Testis (tissue), 3 donors: ENCODE data around the gene ANKRD11. TPM values are rescaled to one million over a fixed set of nuclear protein-coding genes. Genes with fewer than 3 reads are reported as not detected.

ENCODE experiments used
- DNase-seq: peaks from one replicate; pipeline ENCODE4 v3.0.0-alpha.2; 2019
- H3K27ac ChIP-seq, 2 donors: fragments of 200-600 bp; sonication (generic); one replicate each; pipeline ENCODE4 v1.5.1; 2019
- H3K27me3 ChIP-seq: fragments of 200-600 bp; sonication (generic); one replicate; pipeline ENCODE4 v1.5.1; 2019
- H3K36me3 ChIP-seq: fragments of 200-600 bp; sonication (generic); one replicate; pipeline ENCODE4 v1.5.1; 2017; ENCODE audit warnings: low read depth; ENCODE audit errors: missing control alignments
- H3K4me1 ChIP-seq: fragments of 200-600 bp; sonication (generic); one replicate; pipeline ENCODE4 v1.5.1; 2019
- H3K4me3 ChIP-seq, 2 donors: fragments of 200-600 bp; sonication (generic); one replicate each; pipeline ENCODE4 v1.5.1; 2017 to 2019
- H3K9me3 ChIP-seq: fragments of 200-600 bp; sonication (generic); one replicate; pipeline ENCODE4 v1.5.1; 2017
- POLR2A ChIP-seq: fragments of 450-650 bp; IDR thresholded peaks from one replicate; pipeline ENCODE4 v1.6.1; 2017; ENCODE audit warnings: antibody characterized with exemption, mild to moderate bottlenecking, moderate library complexity
- WGBS, 2 donors: methylation state at CpG; one replicate each; pipeline ENCODE4 v1.1.5; 2018; 5-methylcytosine and 5-hydroxymethylcytosine counted together
- intact Hi-C: fragments of 100-400 bp; cut with DNase I; formaldehyde crosslinking; loops from one replicate; pipeline ENCODE4 v1.15.1; 2023; ENCODE audit warnings: low total_unique reads
- polyA plus RNA-seq: library from polyadenylated mRNA; stranded (reverse); fragments of 350-450 nt; fragmentation: Illumina TruSeq; extraction: RNeasy Lipid Tissue Mini Kit (QIAGEN cat#74804); gene quantifications from one replicate; pipeline ENCODE4 v1.2.3, GENCODE V29; 2014; ENCODE audit warnings: low read depth, low replicate concordance; ENCODE audit not compliant: insufficient read depth
- total RNA-seq, 2 donors: library from RNA; depleted of rRNA; stranded (reverse); fragments of >200 nt; gene quantifications; one replicate each; pipeline ENCODE4 v1.2.3, GENCODE V29; 2016
- TF ChIP-seq, protein P1 (sequence below), 3 experiments: fragments of 450-650 bp in 2 of 3; fragments of 200-600 bp in 1 of 3; sonication (generic) in 1 of 3; IDR thresholded peaks; one replicate each; pipeline ENCODE4 v1.5.1; 2016 to 2019; ENCODE audit warnings: antibody characterized with exemption in 3 of 3, mild to moderate bottlenecking in 2 of 3, moderate library complexity in 1 of 3

ANKRD11 gene
- total and polyA plus RNA-seq, 3 donors from 2014 or later = 49.7 to 187 (median 150) TPM

GRCh38 chr16:89411335-89411850 is 79.0 kb downstream of the ANKRD11 start:
- no peak overlapping the region for H3K4me3 ChIP-seq
- H3K4me1 ChIP-seq = peaks cover 49% of the 10 kb centered on the region
- intact Hi-C loops = no loop called here
- no peaks in the 10 kb centered on the region for H3K9me3 ChIP-seq
- H3K36me3 ChIP-seq = no peaks in the 10 kb centered on the region
- no peak overlapping the region for H3K27ac ChIP-seq
- 63 to 71% methylated on average over 10 of the region's 10 CpGs for WGBS, 2 donors
- no peaks in the 10 kb centered on the region for H3K27me3 ChIP-seq
- DNase-seq = no peak
- TF ChIP-seq POLR2A = no peak
- TF ChIP-seq, protein P1, sequence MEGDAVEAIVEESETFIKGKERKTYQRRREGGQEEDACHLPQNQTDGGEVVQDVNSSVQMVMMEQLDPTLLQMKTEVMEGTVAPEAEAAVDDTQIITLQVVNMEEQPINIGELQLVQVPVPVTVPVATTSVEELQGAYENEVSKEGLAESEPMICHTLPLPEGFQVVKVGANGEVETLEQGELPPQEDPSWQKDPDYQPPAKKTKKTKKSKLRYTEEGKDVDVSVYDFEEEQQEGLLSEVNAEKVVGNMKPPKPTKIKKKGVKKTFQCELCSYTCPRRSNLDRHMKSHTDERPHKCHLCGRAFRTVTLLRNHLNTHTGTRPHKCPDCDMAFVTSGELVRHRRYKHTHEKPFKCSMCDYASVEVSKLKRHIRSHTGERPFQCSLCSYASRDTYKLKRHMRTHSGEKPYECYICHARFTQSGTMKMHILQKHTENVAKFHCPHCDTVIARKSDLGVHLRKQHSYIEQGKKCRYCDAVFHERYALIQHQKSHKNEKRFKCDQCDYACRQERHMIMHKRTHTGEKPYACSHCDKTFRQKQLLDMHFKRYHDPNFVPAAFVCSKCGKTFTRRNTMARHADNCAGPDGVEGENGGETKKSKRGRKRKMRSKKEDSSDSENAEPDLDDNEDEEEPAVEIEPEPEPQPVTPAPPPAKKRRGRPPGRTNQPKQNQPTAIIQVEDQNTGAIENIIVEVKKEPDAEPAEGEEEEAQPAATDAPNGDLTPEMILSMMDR (IDR thresholded peaks at IDR 0.05) = no peak

DNA sequence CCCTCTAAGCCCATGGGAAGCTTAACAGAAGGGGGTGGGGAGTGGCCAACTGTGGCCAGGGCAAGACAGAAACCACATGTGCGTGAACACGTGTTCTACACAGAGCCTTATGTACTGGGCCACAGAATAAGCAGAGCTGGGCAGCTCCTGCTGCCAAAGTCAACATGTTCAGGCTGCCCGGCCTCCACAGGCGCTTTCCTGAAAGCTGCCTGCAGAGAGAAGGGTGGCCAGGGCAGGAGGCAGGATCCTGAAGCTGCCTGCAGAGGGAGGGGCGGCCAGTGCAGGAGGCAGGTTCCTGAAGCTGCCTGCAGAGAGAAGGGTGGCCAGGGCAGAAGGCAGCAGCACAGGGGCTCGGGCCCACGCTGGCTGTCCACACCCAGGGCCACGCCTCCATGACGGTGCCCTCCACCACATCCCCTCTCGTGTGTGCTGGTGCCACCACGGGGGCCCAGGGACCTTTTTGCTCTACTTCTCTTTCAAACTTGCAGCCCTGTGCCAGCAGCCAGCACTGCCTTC is 79.5 kb downstream of the ANKRD11 start:
- intact Hi-C loops = no loop called here
- no peaks in the 10 kb centered on the region for H3K9me3 ChIP-seq
- peak; percentile 78 for DNase-seq
- H3K27me3 ChIP-seq = no peaks in the 10 kb centered on the region
- no peak overlapping the region for H3K27ac ChIP-seq
- H3K36me3 ChIP-seq = no peaks in the 10 kb centered on the region
- 33 to 35% methylated on average over 4 to 11 of the region's 11 CpGs for WGBS, 2 donors
- H3K4me3 ChIP-seq = no peak overlapping the region
- TF ChIP-seq, protein P1 (IDR thresholded peaks at IDR 0.05) = peak in 1 of 3 experiments; percentile 19
- no peak for TF ChIP-seq POLR2A
- H3K4me1 ChIP-seq = peaks cover 49% of the 10 kb centered on the region

DNA sequence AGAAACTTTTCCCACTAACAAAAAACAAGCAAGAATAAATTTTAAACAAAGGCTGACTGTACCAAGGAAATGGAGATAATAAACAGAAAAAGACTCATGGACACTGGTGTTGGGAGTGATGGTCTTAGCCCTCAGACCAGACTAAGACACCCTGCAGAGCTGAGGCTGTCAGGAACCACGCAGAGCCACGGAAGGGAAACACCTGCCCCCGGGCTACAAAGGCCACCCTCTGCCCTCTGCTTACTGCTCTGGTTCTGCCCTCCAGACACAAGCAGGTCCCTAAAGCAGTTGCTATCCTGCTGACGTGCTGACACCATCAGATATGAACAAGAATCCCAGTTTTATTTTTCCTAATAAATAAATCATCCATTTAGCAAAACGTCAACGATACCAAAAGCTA is 80.0 kb downstream of the ANKRD11 start:
- no peaks in the 10 kb centered on the region for H3K27me3 ChIP-seq
- no peak for DNase-seq
- H3K36me3 ChIP-seq = no peaks in the 10 kb centered on the region
- no peaks in the 10 kb centered on the region for H3K9me3 ChIP-seq
- TF ChIP-seq POLR2A = no peak
- TF ChIP-seq, protein P1 (IDR thresholded peaks at IDR 0.05) = no peak
- intact Hi-C loops = no loop called here
- H3K27ac ChIP-seq = no peak overlapping the region
- H3K4me3 ChIP-seq = no peak overlapping the region
- WGBS, 2 donors = 41 to 44% methylated on average over 6 of the region's 6 CpGs
- peaks cover 52% of the 10 kb centered on the region for H3K4me1 ChIP-seq

- Histone ChIP-seq H3K27me3 (no peaks in the 10 kb centered on the region), H3K36me3 (no peaks in the 10 kb centered on the region), H3K4me3 (no peak overlapping the region), H3K4me1 (peaks cover 47% of the 10 kb centered on the region), H3K9me3 (no peaks in the 10 kb centered on the region), H3K27ac (no peak overlapping the region)
- intact Hi-C loops = no loop called here
- DNase-seq = no peak
- TF ChIP-seq, protein P1 (IDR thresholded peaks at IDR 0.05) = no peak
- TF ChIP-seq POLR2A = no peak
- 75 to 84% methylated on average over 13 of the region's 13 CpGs for WGBS, 2 donors
Measured at GRCh38 chr16:89409161-89409711, 81.1 kb downstream of the ANKRD11 start.

GRCh38 chr16:89408315-89408714 is 82.0 kb downstream of the ANKRD11 start:
- Histone ChIP-seq H3K4me1 (peaks cover 44% of the 10 kb centered on the region), H3K27ac (no peak overlapping the region), H3K36me3 (no peaks in the 10 kb centered on the region), H3K9me3 (no peaks in the 10 kb centered on the region), H3K4me3 (no peak overlapping the region), H3K27me3 (no peaks in the 10 kb centered on the region)
- WGBS, 2 donors = 57 to 62% methylated on average over 7 to 12 of the region's 12 CpGs
- intact Hi-C loops = no loop called here
- DNase-seq = no peak
- TF ChIP-seq, protein P1 (IDR thresholded peaks at IDR 0.05) = no peak
- TF ChIP-seq POLR2A = no peak
